PC-3 (cell line): ENCODE data around the gene TMEM126B. TPM values are rescaled to one million over a fixed set of nuclear protein-coding genes. Genes with fewer than 3 reads are reported as not detected.

ENCODE experiments used
- ATAC-seq: fragments of 200-7000 bp; cut with Tn5 transposase; 2 replicates; pipeline ENCODE4 v1.9.1; 2020; ENCODE audit warnings: mild to moderate bottlenecking, moderate library complexity
- BruUV-seq: library from RNA; stranded (reverse); fragments of 400-500 nt; replicated peaks from 2 replicates; lab custom pipeline; 2021; lab: Mats Ljungman, UMichigan
- CTCF ChIA-PET: fragments of 300-600 bp; sonication (Branson Sonifier 250); formaldehyde crosslinking; loops from one replicate; lab custom pipeline; 2022; ENCODE audit warnings: antibody characterized with exemption; lab: Charles Lee
- POLR2A ChIA-PET: fragments of 300-600 bp; sonication (Branson Sonifier 250); formaldehyde crosslinking; loops from one replicate; lab custom pipeline; 2022; ENCODE audit warnings: antibody characterized with exemption; ENCODE audit not compliant: unreplicated experiment; lab: Charles Lee
- DNase-seq: peaks from one replicate; pipeline ENCODE4 v3.0.0-alpha.2; 2015
- H2AFZ ChIP-seq: fragments of 300-600 bp; sonication (generic); 2 replicates; pipeline ENCODE4 v1.6.0; 2016; ENCODE audit warnings: antibody characterized with exemption, low read length
- H3F3A ChIP-seq: fragments of 300-600 bp; sonication (generic); one replicate; pipeline ENCODE4 v1.6.0; 2017; ENCODE audit warnings: antibody characterized with exemption, low read length, control low read depth, mild to moderate bottlenecking; ENCODE audit not compliant: unreplicated experiment
- H3K27ac ChIP-seq: fragments of 300-600 bp; sonication (generic); 2 replicates; pipeline ENCODE4 v1.5.1; 2016; ENCODE audit warnings: mild to moderate bottlenecking, low read length
- H3K27me3 ChIP-seq: fragments of 300-600 bp; sonication (generic); 2 replicates; pipeline ENCODE4 v1.6.1; 2016; ENCODE audit warnings: low read length, mixed read lengths
- H3K36me3 ChIP-seq: fragments of 300-600 bp; sonication (generic); 2 replicates; pipeline ENCODE4 v1.6.1; 2016; ENCODE audit warnings: low read depth, mixed run types, low read length, mixed read lengths
- H3K4me1 ChIP-seq: fragments of 300-600 bp; sonication (generic); 2 replicates; pipeline ENCODE4 v1.5.1; 2016; ENCODE audit warnings: low read length; ENCODE audit not compliant: insufficient read depth
- H3K4me2 ChIP-seq: fragments of 300-600 bp; sonication (generic); 2 replicates; pipeline ENCODE4 v1.6.0; 2016; ENCODE audit warnings: low read length
- H3K4me3 ChIP-seq: fragments of 300-600 bp; sonication (generic); 2 replicates; pipeline ENCODE4 v1.5.1; 2016; ENCODE audit warnings: mild to moderate bottlenecking, low read length, mixed read lengths
- H3K79me2 ChIP-seq: fragments of 300-600 bp; sonication (generic); 2 replicates; pipeline ENCODE4 v1.6.1; 2017; ENCODE audit warnings: low read length, mixed read lengths
- H3K9ac ChIP-seq: fragments of 300-600 bp; sonication (generic); 2 replicates; pipeline ENCODE4 v1.6.0; 2016; ENCODE audit warnings: mild to moderate bottlenecking, low read length
- H3K9me2 ChIP-seq: fragments of 300-600 bp; sonication (generic); replicated peaks from 2 replicates; pipeline ENCODE4 v1.6.1; 2016; ENCODE audit warnings: mixed run types, low read length, mixed read lengths
- H3K9me3 ChIP-seq: fragments of 300-600 bp; sonication (generic); 2 replicates; pipeline ENCODE4 v1.6.1; 2016; ENCODE audit warnings: low read length, mixed read lengths
- H4K20me1 ChIP-seq: fragments of 300-600 bp; sonication (generic); 2 replicates; pipeline ENCODE4 v1.6.1; 2016; ENCODE audit warnings: low read length, mixed read lengths
- CTCF ChIP-seq: fragments of 300-600 bp; sonication (generic); conservative IDR thresholded peaks from 2 replicates; pipeline ENCODE4 v1.5.1; 2017; ENCODE audit warnings: antibody characterized with exemption, low read depth, mild to moderate bottlenecking, low read length
- EZH2 ChIP-seq: fragments of 300-600 bp; sonication (generic); IDR thresholded peaks from one replicate; pipeline ENCODE4 v1.6.1; 2017; ENCODE audit warnings: antibody characterized with exemption, mild to moderate bottlenecking, low read length; ENCODE audit not compliant: unreplicated experiment
- EZH2phosphoT487 ChIP-seq: fragments of 300-600 bp; sonication (generic); IDR thresholded peaks from 2 replicates; pipeline ENCODE4 v1.6.1; 2018; ENCODE audit warnings: mild to moderate bottlenecking, antibody characterized with exemption, low read length, borderline replicate concordance
- intact Hi-C: fragments of 100-400 bp; cut with micrococcal nuclease; formaldehyde crosslinking; loops from 2 replicates; pipeline ENCODE4 v1.9.0; 2023
- total RNA-seq: library from RNA; depleted of rRNA; stranded (reverse); fragments of >200 nt; gene quantifications from 2 replicates; pipeline ENCODE4 v1.2.3, GENCODE V29; 2014

Gene TMEM126B
- total RNA-seq, 1 experiment from 2014 or later: 79.5 TPM

- no peak overlapping the region for H3K4me2 ChIP-seq
- H3K27me3 ChIP-seq: no peaks in the 10 kb centered on the region
- TF ChIP-seq EZH2 (no peak), CTCF (no peak), EZH2phosphoT487 (no peak)
- peaks cover 5% of the 10 kb centered on the region for H3K4me1 ChIP-seq
- no peak overlapping the region for H3K9ac ChIP-seq
- ChIA-PET CTCF (no interaction called here), POLR2A (no interaction called here)
- H2AFZ ChIP-seq: no peak overlapping the region
- peaks cover 28% of the 10 kb centered on the region for H3K36me3 ChIP-seq
- H3K4me3 ChIP-seq: no peak overlapping the region
- H3K9me2 ChIP-seq: no peaks in the 10 kb centered on the region
- no peaks in the 10 kb centered on the region for H3K9me3 ChIP-seq
- H4K20me1 ChIP-seq: no peaks in the 10 kb centered on the region
- DNase-seq (no peak), ATAC-seq (no peak)
- peaks cover 31% of the 10 kb centered on the region for H3K79me2 ChIP-seq
- no peaks in the 10 kb centered on the region for H3F3A ChIP-seq
- H3K27ac ChIP-seq: no peak overlapping the region
- BruUV-seq: no TSS peak
- intact Hi-C loops: no loop called here
Observed at GRCh38 chr11:85634747-85635146, 6.4 kb downstream of the TMEM126B start.

- intact Hi-C loops: no loop called here
- Histone ChIP-seq H3K36me3 (no peaks in the 10 kb centered on the region), H3K27me3 (no peaks in the 10 kb centered on the region), H3F3A (no peaks in the 10 kb centered on the region), H2AFZ (no peak overlapping the region), H3K4me2 (no peak overlapping the region), H3K9me2 (no peaks in the 10 kb centered on the region), H4K20me1 (no peaks in the 10 kb centered on the region), H3K27ac (no peak overlapping the region), H3K9me3 (no peaks in the 10 kb centered on the region), H3K79me2 (0 out of 2 replicates have a peak, but pooled peaks cover 2% of the 10 kb centered on the region), H3K4me1 (peaks cover 8% of the 10 kb centered on the region; the same call in 1 of the 2 replicates), H3K4me3 (no peak overlapping the region), H3K9ac (no peak overlapping the region)
- ATAC-seq (no peak), DNase-seq (peak; percentile 46)
- TF ChIP-seq EZH2phosphoT487: no peak
- TF ChIP-seq EZH2: no peak
- TF ChIP-seq CTCF: no peak
- ChIA-PET CTCF (no interaction called here), POLR2A (no interaction called here)
- BruUV-seq: no TSS peak
Observed at GRCh38 chr11:85643191-85643614, 14.8 kb downstream of the TMEM126B start.

GRCh38 chr11:85647078-85647477 is 18.7 kb downstream of the TMEM126B start:
- ATAC-seq: no peak
- no peak for DNase-seq
- POLR2A ChIA-PET: interaction anchor here (0.7 to 1.9 kb wide), 5 partner anchors 11 to 26 kb away, joined by 3 to 37 read pairs (median 8); partner anchors contain the start of gene CREBZF
- CTCF ChIA-PET: no interaction called here
- Histone ChIP-seq H3K79me2 (peaks cover 25% of the 10 kb centered on the region), H3K9me2 (no peaks in the 10 kb centered on the region), H3K4me2 (peak overlapping the region; percentile 94), H4K20me1 (no peaks in the 10 kb centered on the region), H3K4me3 (peak overlapping the region; percentile 76), H2AFZ (peak overlapping the region; percentile 87), H3F3A (no peaks in the 10 kb centered on the region), H3K9me3 (no peaks in the 10 kb centered on the region), H3K4me1 (peaks cover 25% of the 10 kb centered on the region), H3K9ac (peak overlapping the region; percentile 77), H3K27me3 (no peaks in the 10 kb centered on the region), H3K27ac (peak overlapping the region; percentile 79), H3K36me3 (no peaks in the 10 kb centered on the region)
- intact Hi-C loops: loop anchor here (1.0 kb wide), 1 partner anchor 19 kb away; the partner anchor contains the start of gene TMEM126B
- no TSS peak for BruUV-seq
- TF ChIP-seq EZH2 (no peak), CTCF (no peak), EZH2phosphoT487 (no peak)
